HepG2 (cell line): ENCODE results near the gene SRF. TPM values are rescaled to one million over a fixed set of nuclear protein-coding genes. Genes with fewer than 3 reads are reported as not detected.
A peak's percentile ranks its signal among the peaks of the same experiment; 100 is the strongest.

ENCODE experiments used
- ARID5B ChIP-seq: IDR thresholded peaks from 2 replicates; pipeline ENCODE4 v1.4.0; 2020; ENCODE audit warnings: mild to moderate bottlenecking, missing genetic modification reagents
- ATF4 ChIP-seq, 2 experiments: fragments of 450-650 bp in 1 of 2; sonication (generic) in 1 of 2; formaldehyde crosslinking; IDR thresholded peaks; 2 replicates each; pipeline versions ENCODE4 v1.5.0 to v1.8.0; 2020 to 2022; ENCODE audit warnings: mild to moderate bottlenecking in 1 of 2, missing genetic modification reagents in 1 of 2
- CC2D1A ChIP-seq: sonication (generic); formaldehyde crosslinking; IDR thresholded peaks from 2 replicates; pipeline ENCODE4 v1.8.1; 2023; ENCODE audit warnings: mild to moderate bottlenecking, missing genetic modification reagents
- CHD2 ChIP-seq: IDR thresholded peaks from 2 replicates; pipeline ENCODE4 v1.6.1; 2011; ENCODE audit warnings: low read depth, low read length, improper control_type of control experiment
- GRHL1 ChIP-seq: sonication (generic); formaldehyde crosslinking; conservative IDR thresholded peaks from 2 replicates; pipeline ENCODE4 v1.8.0; 2022; ENCODE audit warnings: missing genetic modification reagents
- HHEX ChIP-seq: IDR thresholded peaks from 2 replicates; pipeline ENCODE4 v1.6.1; 2016; ENCODE audit warnings: control low read depth
- MLXIP ChIP-seq: sonication (generic); formaldehyde crosslinking; IDR thresholded peaks from 2 replicates; pipeline ENCODE4 v1.9.0; 2021; ENCODE audit warnings: missing genetic modification reagents, borderline replicate concordance
- PPARG ChIP-seq: conservative IDR thresholded peaks from 2 replicates; pipeline ENCODE4 v1.6.1; 2016; ENCODE audit warnings: missing biosample characterization, missing genetic modification reagents
- SNAPC2 ChIP-seq: sonication (generic); formaldehyde crosslinking; IDR thresholded peaks from 2 replicates; pipeline ENCODE4 v1.8.1; 2022; ENCODE audit warnings: mild to moderate bottlenecking, missing genetic modification reagents
- XBP1 ChIP-seq: sonication (generic); formaldehyde crosslinking; IDR thresholded peaks from 2 replicates; pipeline ENCODE4 v1.5.0; 2020; ENCODE audit warnings: missing genetic modification reagents
- ZNF451 ChIP-seq: sonication (generic); formaldehyde crosslinking; IDR thresholded peaks from 2 replicates; pipeline ENCODE4 v1.5.0; 2020; ENCODE audit warnings: mild to moderate bottlenecking, missing genetic modification reagents
- ZNF567 ChIP-seq: sonication (generic); formaldehyde crosslinking; IDR thresholded peaks from 2 replicates; pipeline ENCODE4 v1.8.1; 2023; ENCODE audit warnings: mild to moderate bottlenecking, missing genetic modification reagents, borderline replicate concordance
- ZNF691 ChIP-seq: sonication (generic); formaldehyde crosslinking; IDR thresholded peaks from 2 replicates; pipeline ENCODE4 v1.4.0; 2020; ENCODE audit warnings: missing genetic modification reagents, low read depth, mild to moderate bottlenecking, borderline replicate concordance
- ZNF766 ChIP-seq: sonication (generic); formaldehyde crosslinking; IDR thresholded peaks from 2 replicates; pipeline ENCODE4 v1.5.0; 2020; ENCODE audit warnings: missing genetic modification reagents, borderline replicate concordance
- ZNF879 ChIP-seq: sonication (generic); formaldehyde crosslinking; IDR thresholded peaks from 2 replicates; pipeline ENCODE4 v1.8.1; 2023; ENCODE audit warnings: missing genetic modification reagents
- polyA plus RNA-seq, 8 experiments: library from polyadenylated mRNA; depleted of rRNA in 3 of 8; stranded (reverse) in 7 of 8; unstranded in 1 of 8; fragments of >200 nt; fragmentation: Illumina TruSeq in 4 of 8; extraction: Trizol in 4 of 8; gene quantifications; 2 replicates each; pipeline versions ENCODE4 v1.2.1 to v1.2.3, GENCODE V29; 2011 to 2016; ENCODE audit warnings: low read depth in 4 of 8, missing spikeins in 1 of 8, mixed read lengths in 1 of 8; ENCODE audit not compliant: insufficient read depth in 1 of 8
- total RNA-seq, 5 experiments: library from RNA; depleted of rRNA; stranded (reverse); fragments of >200 nt; fragmentation: Illumina TruSeq; extraction: Trizol; gene quantifications; 2 replicates each; pipeline ENCODE4 v1.2.3, GENCODE V29; 2016; ENCODE audit warnings: low read depth in 1 of 5

Gene SRF
- total and polyA plus RNA-seq, 2 of the 13 experiments (the other 11 are each of a cell fraction or from before 2014, with no cell fraction given) = 25.5 to 44.1 TPM

GRCh38 chr6:43181942-43182860 is 11.1 kb downstream of the SRF start, which contains the start of gene CUL9 (continued):
- TF ChIP-seq GRHL1 (no peak), PPARG (CRISPR knock-in tag) (peak; percentile 48; the same call in 1 of the 2 replicates), ZNF691 (CRISPR knock-in tag) (peak; percentile 92), HHEX (CRISPR knock-in tag) (no peak), SNAPC2 (CRISPR knock-in tag) (0 out of 2 replicates have a peak, but pooled peaks have one; percentile 26), MLXIP (CRISPR knock-in tag) (no peak; the same call in 1 of the 2 replicates), CC2D1A (CRISPR knock-in tag) (0 out of 2 replicates have a peak, but pooled peaks have one; percentile 19), ARID5B (CRISPR knock-in tag) (peak; percentile 79), XBP1 (no peak), ZNF766 (0 out of 2 replicates have a peak, but pooled peaks have one; percentile 66), ZNF879 (CRISPR knock-in tag) (no peak), ZNF451 (CRISPR knock-in tag) (peak; percentile 81), ATF4 (CRISPR knock-in tag; IDR thresholded peaks at IDR 0.05) (peak in 1 of 2 experiments; percentile 57; a peak in 2 of 4 replicates), CHD2 (no peak), ZNF567 (CRISPR knock-in tag) (no peak)
